Ishikawa (cell line): ENCODE data around the gene SPEM1.

ENCODE experiments used
- CEBPB ChIP-seq: IDR thresholded peaks from 2 replicates; pipeline ENCODE4 v1.6.1; 2012
- CREB1 ChIP-seq: IDR thresholded peaks from 2 replicates; pipeline ENCODE4 v1.6.1; 2012; ENCODE audit warnings: low read depth
- EGR1 ChIP-seq: IDR thresholded peaks from 2 replicates; pipeline ENCODE4 v1.6.1; 2012
- EP300 ChIP-seq: IDR thresholded peaks from 2 replicates; pipeline ENCODE4 v1.6.1; 2012; ENCODE audit warnings: borderline replicate concordance
- FOXM1 ChIP-seq: IDR thresholded peaks from 2 replicates; pipeline ENCODE4 v1.6.1; 2012; ENCODE audit warnings: low read depth, borderline replicate concordance
- NFIC ChIP-seq: IDR thresholded peaks from 2 replicates; pipeline ENCODE4 v1.6.1; 2012
- RAD21 ChIP-seq: IDR thresholded peaks from 2 replicates; pipeline ENCODE4 v1.6.1; 2012; ENCODE audit warnings: low read depth
- TAF1 ChIP-seq: IDR thresholded peaks from 2 replicates; pipeline ENCODE4 v1.6.1; 2012; ENCODE audit warnings: low read depth, mild to moderate bottlenecking
- TEAD4 ChIP-seq: IDR thresholded peaks from 2 replicates; pipeline ENCODE4 v1.6.1; 2012
- YY1 ChIP-seq: IDR thresholded peaks from 2 replicates; pipeline ENCODE4 v1.6.1; 2012; ENCODE audit warnings: low read depth
- ZBTB7A ChIP-seq: IDR thresholded peaks from 2 replicates; pipeline ENCODE4 v1.6.1; 2012; ENCODE audit warnings: low read depth
- TF ChIP-seq, protein P1 (sequence below): IDR thresholded peaks from 2 replicates; pipeline ENCODE4 v1.6.1; 2012; ENCODE audit warnings: low read depth, mild to moderate bottlenecking
- TF ChIP-seq, protein P2 (sequence below): IDR thresholded peaks from 2 replicates; pipeline ENCODE4 v1.6.1; 2012
- TF ChIP-seq, protein P3 (sequence below): IDR thresholded peaks from 2 replicates; pipeline ENCODE4 v1.6.1; 2012

DNA sequence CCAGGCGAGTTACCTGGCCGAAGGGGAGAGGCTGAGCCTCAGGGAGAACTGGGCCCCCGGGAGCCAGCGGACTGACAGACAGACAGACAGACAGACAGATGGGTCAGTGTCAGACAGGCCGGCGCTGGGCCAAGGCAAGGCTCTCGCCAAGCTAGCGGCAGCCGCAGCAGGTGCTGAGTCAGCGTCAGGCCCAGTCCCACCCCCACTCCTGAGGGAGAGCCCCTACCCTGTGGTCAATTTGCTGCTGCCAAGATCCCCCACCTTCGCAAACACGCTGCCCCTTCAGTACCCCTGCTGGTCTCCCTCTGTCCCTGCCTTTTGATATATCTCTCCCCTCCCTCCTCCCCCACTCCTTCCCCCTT lies 20.7 kb downstream of the SPEM1 start:
- TF ChIP-seq EGR1 (no peak), CEBPB (no peak), TAF1 (no peak), RAD21 (no peak), NFIC (no peak), EP300 (no peak), CREB1 (no peak), YY1 (no peak), TEAD4 (no peak), FOXM1 (no peak), ZBTB7A (no peak)
- TF ChIP-seq, protein P1, sequence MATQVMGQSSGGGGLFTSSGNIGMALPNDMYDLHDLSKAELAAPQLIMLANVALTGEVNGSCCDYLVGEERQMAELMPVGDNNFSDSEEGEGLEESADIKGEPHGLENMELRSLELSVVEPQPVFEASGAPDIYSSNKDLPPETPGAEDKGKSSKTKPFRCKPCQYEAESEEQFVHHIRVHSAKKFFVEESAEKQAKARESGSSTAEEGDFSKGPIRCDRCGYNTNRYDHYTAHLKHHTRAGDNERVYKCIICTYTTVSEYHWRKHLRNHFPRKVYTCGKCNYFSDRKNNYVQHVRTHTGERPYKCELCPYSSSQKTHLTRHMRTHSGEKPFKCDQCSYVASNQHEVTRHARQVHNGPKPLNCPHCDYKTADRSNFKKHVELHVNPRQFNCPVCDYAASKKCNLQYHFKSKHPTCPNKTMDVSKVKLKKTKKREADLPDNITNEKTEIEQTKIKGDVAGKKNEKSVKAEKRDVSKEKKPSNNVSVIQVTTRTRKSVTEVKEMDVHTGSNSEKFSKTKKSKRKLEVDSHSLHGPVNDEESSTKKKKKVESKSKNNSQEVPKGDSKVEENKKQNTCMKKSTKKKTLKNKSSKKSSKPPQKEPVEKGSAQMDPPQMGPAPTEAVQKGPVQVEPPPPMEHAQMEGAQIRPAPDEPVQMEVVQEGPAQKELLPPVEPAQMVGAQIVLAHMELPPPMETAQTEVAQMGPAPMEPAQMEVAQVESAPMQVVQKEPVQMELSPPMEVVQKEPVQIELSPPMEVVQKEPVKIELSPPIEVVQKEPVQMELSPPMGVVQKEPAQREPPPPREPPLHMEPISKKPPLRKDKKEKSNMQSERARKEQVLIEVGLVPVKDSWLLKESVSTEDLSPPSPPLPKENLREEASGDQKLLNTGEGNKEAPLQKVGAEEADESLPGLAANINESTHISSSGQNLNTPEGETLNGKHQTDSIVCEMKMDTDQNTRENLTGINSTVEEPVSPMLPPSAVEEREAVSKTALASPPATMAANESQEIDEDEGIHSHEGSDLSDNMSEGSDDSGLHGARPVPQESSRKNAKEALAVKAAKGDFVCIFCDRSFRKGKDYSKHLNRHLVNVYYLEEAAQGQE: no peak
- TF ChIP-seq, protein P2, sequence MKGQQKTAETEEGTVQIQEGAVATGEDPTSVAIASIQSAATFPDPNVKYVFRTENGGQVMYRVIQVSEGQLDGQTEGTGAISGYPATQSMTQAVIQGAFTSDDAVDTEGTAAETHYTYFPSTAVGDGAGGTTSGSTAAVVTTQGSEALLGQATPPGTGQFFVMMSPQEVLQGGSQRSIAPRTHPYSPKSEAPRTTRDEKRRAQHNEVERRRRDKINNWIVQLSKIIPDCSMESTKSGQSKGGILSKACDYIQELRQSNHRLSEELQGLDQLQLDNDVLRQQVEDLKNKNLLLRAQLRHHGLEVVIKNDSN: no peak
- TF ChIP-seq, protein P3, sequence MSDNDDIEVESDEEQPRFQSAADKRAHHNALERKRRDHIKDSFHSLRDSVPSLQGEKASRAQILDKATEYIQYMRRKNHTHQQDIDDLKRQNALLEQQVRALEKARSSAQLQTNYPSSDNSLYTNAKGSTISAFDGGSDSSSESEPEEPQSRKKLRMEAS: no peak
